ENCODE data around the gene CD55. TPM values are rescaled to one million over a fixed set of nuclear protein-coding genes. Genes with fewer than 3 reads are reported as not detected.

CD55 gene
- total and polyA plus RNA-seq, 2 of the 8 experiments (the other 6 are each of a cell fraction or from before 2014, with no cell fraction given), result 20.1 to 22.8 TPM

DNA sequence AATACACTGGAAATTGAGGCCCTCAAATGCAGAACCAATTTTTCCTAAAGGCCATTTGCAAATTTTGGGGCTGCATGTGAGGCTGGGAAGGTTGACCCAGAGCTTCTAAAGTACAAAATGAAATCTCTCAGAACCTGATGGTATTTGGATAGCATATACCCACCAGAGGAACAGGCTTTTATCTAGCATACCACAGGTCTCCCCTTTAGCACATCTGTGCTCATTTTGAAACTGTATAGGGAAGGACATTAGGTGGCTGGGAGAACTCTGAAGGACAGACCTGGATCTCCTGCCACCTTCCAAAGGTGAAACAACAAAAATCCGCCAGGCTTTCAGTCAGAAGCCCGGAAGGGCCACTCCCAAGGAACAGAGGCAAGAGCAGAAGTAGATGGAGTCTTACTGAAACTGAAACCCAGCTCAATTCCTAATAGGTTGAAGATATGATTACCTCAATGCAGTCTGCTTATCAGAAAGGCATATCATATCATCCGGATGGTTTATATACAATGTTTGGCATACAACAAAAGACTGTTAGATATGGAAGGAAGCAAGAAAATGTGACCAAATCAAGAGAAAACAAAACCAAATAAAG lies 11.6 kb downstream of the CD55 start:
- TF ChIP-seq SIX5 (IDR thresholded peaks at IDR 0.05; ENCODE audit: low read depth, low read length), result no peak
- no peak for TF ChIP-seq CHD1 (IDR thresholded peaks at IDR 0.05; ENCODE audit: low read depth, low read length)
- no peak for TF ChIP-seq SRF (IDR thresholded peaks at IDR 0.05; ENCODE audit: low read depth, low read length)
- TF ChIP-seq BRCA1 (IDR thresholded peaks at IDR 0.05; ENCODE audit: low read depth, low read length), result no peak
- TF ChIP-seq SP1 (IDR thresholded peaks at IDR 0.05; ENCODE audit: low read depth, low read length), result no peak
- TF ChIP-seq, protein P1, sequence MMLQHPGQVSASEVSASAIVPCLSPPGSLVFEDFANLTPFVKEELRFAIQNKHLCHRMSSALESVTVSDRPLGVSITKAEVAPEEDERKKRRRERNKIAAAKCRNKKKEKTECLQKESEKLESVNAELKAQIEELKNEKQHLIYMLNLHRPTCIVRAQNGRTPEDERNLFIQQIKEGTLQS (IDR thresholded peaks at IDR 0.05; ENCODE audit: insufficient read depth, low read depth, low read length), result no peak
- no peak for TF ChIP-seq TAF1 (IDR thresholded peaks at IDR 0.05; ENCODE audit: low read depth, low read length)
- no peak for TF ChIP-seq NANOG (IDR thresholded peaks at IDR 0.05; ENCODE audit: insufficient read depth, low read depth, low read length, poor library complexity, severe bottlenecking)
- no peak for TF ChIP-seq BCL11A (IDR thresholded peaks at IDR 0.05; ENCODE audit: low read depth in 2 of 2, low read length in 2 of 2)
- no peak for TF ChIP-seq EGR1 (IDR thresholded peaks at IDR 0.05; ENCODE audit: borderline replicate concordance, low read depth, low read length)
- Histone ChIP-seq H3K4ac (replicated peaks; ENCODE audit: insufficient read length, low read depth, low read length) (no peak overlapping the region), H2BK15ac (ENCODE audit: low read length) (no peak overlapping the region), H4K8ac (ENCODE audit: extremely low read depth, insufficient read depth, low read length) (no peak overlapping the region), H3K27ac (ENCODE audit: low read depth, low read length) (no peak overlapping the region), H3K14ac (ENCODE audit: insufficient read length) (no peak overlapping the region), H3K18ac (ENCODE audit: extremely low read depth, low read length) (no peak overlapping the region), H3K36me3 (ENCODE audit: control insufficient read depth in 2 of 4, insufficient read depth in 4 of 4, low read length in 3 of 4) (peaks cover 2 to 69% (median 20%) of the 10 kb centered on the region in 4 experiments; a peak in 7 of 8 replicates), H2AFZ (ENCODE audit: low read length) (no peak overlapping the region), H3K4me1 (replicated peaks in 1 of 4; ENCODE audit: control insufficient read depth in 3 of 4, insufficient read depth in 4 of 4, low read length in 3 of 4) (no peaks in the 10 kb centered on the region), H4K20me1 (replicated peaks in 1 of 2; ENCODE audit: control insufficient read depth in 1 of 2, insufficient read depth in 2 of 2, low read length in 2 of 2) (peaks cover 0 to 3% of the 10 kb centered on the region in 2 experiments), H3K79me1 (ENCODE audit: low read depth, low read length) (no peaks in the 10 kb centered on the region), H2BK12ac (ENCODE audit: low read depth, low read length) (no peak overlapping the region), H4K91ac (replicated peaks; ENCODE audit: insufficient read length, low read length) (no peak overlapping the region), H3K4me2 (ENCODE audit: insufficient read depth in 1 of 2, low read depth in 2 of 2, low read length in 2 of 2) (no peak overlapping the region), H3K79me2 (ENCODE audit: control insufficient read depth in 1 of 2, insufficient read depth in 2 of 2, low read length in 2 of 2) (no peaks in the 10 kb centered on the region), H3K23ac (ENCODE audit: insufficient read length) (no peak overlapping the region), H2BK20ac (ENCODE audit: low read length) (no peak overlapping the region), H3K9me3 (ENCODE audit: insufficient read depth in 2 of 2, low read depth in 1 of 2, low read length in 1 of 2) (no peaks in the 10 kb centered on the region), H3K27me3 (replicated peaks in 1 of 4; ENCODE audit: control insufficient read depth in 3 of 4, extremely low read depth in 1 of 4, insufficient read depth in 3 of 4, low read length in 3 of 4) (no peaks in the 10 kb centered on the region), H4K5ac (ENCODE audit: insufficient read length, low read depth, low read length) (no peak overlapping the region), H2BK120ac (replicated peaks; ENCODE audit: low read depth, low read length) (no peak overlapping the region), H3K4me3 (ENCODE audit: extremely low read depth in 1 of 4, insufficient read depth in 2 of 4, low read depth in 3 of 4, low read length in 4 of 4) (no peak overlapping the region), H3K56ac (replicated peaks; ENCODE audit: insufficient read length, low read depth, low read length) (no peak overlapping the region), H2AK5ac (ENCODE audit: low read depth, low read length) (no peak overlapping the region), H3K23me2 (ENCODE audit: low read depth, low read length) (no peaks in the 10 kb centered on the region), H2BK5ac (ENCODE audit: low read depth, low read length) (no peak overlapping the region), H3K9ac (replicated peaks in 1 of 4; ENCODE audit: extremely low read depth in 1 of 4, low read depth in 3 of 4, low read length in 3 of 4) (no peak overlapping the region)
- POLR2A ChIA-PET (ENCODE audit: partially characterized antibody), result interaction anchor here (1.0 to 1.9 kb wide), 2 partner anchors 8 to 12 kb away, joined by 3 to 10 read pairs; partner anchors contain the start of gene CD55
- WGBS, 2 experiments (ENCODE audit: extremely low coverage in 1 of 2, insufficient coverage in 1 of 2, insufficient read length in 1 of 2, insufficient replicate concordance in 2 of 2, low coverage in 1 of 2, low lambda C conversion rate in 2 of 2, missing lambda C conversion rate in 1 of 2), result 85% methylated on average over 3 of the region's 3 CpGs; no CpG with 5 or more reads in 1 of the 2 experiments
- FAIRE-seq (no peak), DNase-seq (ENCODE audit: low read depth in 1 of 2, low spot score in 2 of 2) (no peak)
- CTCF ChIA-PET (ENCODE audit: partially characterized antibody), result no interaction called here
